NCI-H1694 (cell line): ENCODE data around the gene CTPS2.

ENCODE experiments used
- DNase-seq: peaks from one replicate; lab custom pipeline; 2025; lab: John Stamatoyannopoulos, UW

Gene CTPS2

GRCh38 chrX:16559206-16559619, 153.3 kb downstream of the CTPS2 start:
- no peak for DNase-seq

GRCh38 chrX:16558489-16558888, 154.0 kb downstream of the CTPS2 start:
- no peak for DNase-seq

DNA sequence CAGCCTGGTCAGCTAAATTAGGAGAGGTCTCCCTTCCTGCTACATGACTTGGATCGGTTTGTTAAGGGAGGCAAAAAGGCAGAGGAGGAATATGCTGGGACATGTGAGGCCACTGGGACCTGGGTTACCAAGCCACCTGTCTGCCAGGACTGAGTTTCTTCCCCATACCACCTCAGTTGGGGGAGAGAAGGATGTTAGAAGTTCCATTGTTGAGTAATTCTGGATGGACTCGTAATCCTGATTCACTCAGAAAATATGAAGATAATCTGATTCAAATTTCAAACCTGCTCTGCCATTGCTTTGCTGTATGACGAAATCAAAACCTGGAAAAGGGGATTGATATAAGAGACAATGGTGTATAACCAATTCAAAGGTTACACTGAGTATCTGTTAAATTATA, 159.9 kb downstream of the CTPS2 start:
- DNase-seq, result no peak

DNA sequence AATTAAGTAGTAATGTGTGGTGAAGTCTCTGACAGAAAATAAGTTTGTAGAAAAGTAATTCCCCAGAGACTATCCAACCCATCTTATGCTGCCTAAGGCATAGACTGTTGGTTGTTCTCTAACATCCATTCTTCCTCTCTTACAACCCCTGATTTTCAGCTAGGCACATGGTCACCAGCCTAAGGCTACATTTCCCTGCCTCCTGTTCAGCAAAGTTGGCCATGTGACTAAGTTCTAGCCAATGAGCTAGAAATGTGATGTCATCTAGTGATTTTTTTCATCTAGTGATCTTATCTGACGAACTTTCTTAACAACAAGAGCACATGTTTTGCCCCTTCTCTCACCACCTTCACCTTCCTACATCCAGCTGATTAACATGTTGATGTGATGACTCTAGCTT, 164.8 kb downstream of the CTPS2 start:
- no peak for DNase-seq

DNA sequence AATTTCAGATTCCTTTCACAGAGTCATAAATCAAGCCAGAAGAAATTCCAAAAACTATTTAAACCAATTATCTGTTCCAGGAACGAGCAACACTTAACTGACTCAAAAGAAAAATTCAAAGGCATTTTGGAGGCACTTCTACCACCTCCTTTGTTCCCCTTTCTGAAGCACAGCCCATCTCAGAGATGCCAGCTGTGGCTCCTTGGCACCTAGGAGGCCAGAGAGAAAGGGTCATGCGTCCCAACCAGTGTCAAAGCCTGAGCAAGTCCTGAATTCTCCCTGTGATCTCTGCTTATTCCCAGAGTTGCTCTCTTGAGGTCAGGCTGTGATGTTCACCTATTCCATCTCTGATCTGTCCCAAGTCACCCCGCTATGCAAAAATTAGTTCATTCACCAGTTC, 167.5 kb downstream of the CTPS2 start:
- no peak for DNase-seq
